HCT116 (cell line): ENCODE data around the gene IRS1. TPM values are rescaled to one million over a fixed set of nuclear protein-coding genes. Genes with fewer than 3 reads are reported as not detected.

Source experiments
- ATAC-seq: fragments of 200-7000 bp; cut with Tn5 transposase; 2 replicates; pipeline ENCODE4 v1.9.1; 2020; ENCODE audit warnings: mild to moderate bottlenecking, moderate library complexity
- BruUV-seq: library from RNA; stranded (reverse); fragments of 400-500 nt; replicated peaks from 2 replicates; lab custom pipeline; 2021; lab: Mats Ljungman, UMichigan
- CTCF ChIA-PET: fragments of 300-600 bp; sonication (Branson Sonifier 250); formaldehyde crosslinking; loops from one replicate; lab custom pipeline; 2021; ENCODE audit warnings: antibody characterized with exemption; lab: Charles Lee
- POLR2A ChIA-PET: fragments of 300-600, 350-600 bp; sonication (Branson Sonifier 250); formaldehyde crosslinking; loops from one replicate; lab custom pipeline; 2021; ENCODE audit warnings: antibody characterized with exemption; lab: Charles Lee
- RAD21 ChIA-PET, 2 experiments: fragments of 300-600 bp; sonication (Branson Sonifier 250); formaldehyde crosslinking; loops; one replicate each; lab custom pipeline; 2023; ENCODE audit warnings: low total read pairs in 2 of 2; ENCODE audit not compliant: uncharacterized antibody in 2 of 2, unreplicated experiment in 2 of 2, low non-redundant PET in 1 of 2; lab: Charles Lee
- DNase-seq: peaks from one replicate; pipeline ENCODE4 v3.0.0-alpha.2; 2010; ENCODE audit warnings: low read depth, low spot score
- H2AFZ ChIP-seq: fragments of 200-600 bp; shearing (Covaris generic), sonication (generic); 2 replicates; pipeline ENCODE4 v1.6.1; 2017; ENCODE audit warnings: low read depth, mixed run types, mixed read lengths, antibody characterized with exemption, low read length; ENCODE audit not compliant: poor library complexity, severe bottlenecking
- H3K27ac ChIP-seq: 2 replicates; pipeline ENCODE4 v1.5.1; 2012; ENCODE audit warnings: low read depth, low read length
- H3K27me3 ChIP-seq: fragments of 200-600 bp; sonication (generic); 2 replicates; pipeline ENCODE4 v1.6.1; 2016; ENCODE audit warnings: mixed run types, low read length, mixed read lengths; ENCODE audit not compliant: insufficient read depth
- H3K36me3 ChIP-seq, 2 experiments: fragments of 200-500 bp in 1 of 2; fragments of 200-600 bp in 1 of 2; sonication (Bioruptor generic) in 1 of 2; sonication (generic) in 1 of 2; 2 replicates each; pipeline versions ENCODE4 v1.5.1 to v1.6.1; 2014 to 2016; ENCODE audit warnings: low read length in 2 of 2, inconsistent platforms in 1 of 2, mixed read lengths in 1 of 2, mixed run types in 1 of 2; ENCODE audit not compliant: insufficient read depth in 2 of 2, control insufficient read depth in 1 of 2
- H3K4me1 ChIP-seq, 2 experiments: fragments of 200-600 bp in 1 of 2; sonication (generic) in 1 of 2; 2 replicates each; pipeline versions ENCODE4 v1.5.1 to v1.6.1; 2012 to 2017; ENCODE audit warnings: low read length in 2 of 2, inconsistent platforms in 1 of 2, mild to moderate bottlenecking in 1 of 2, mixed read lengths in 1 of 2, mixed run types in 1 of 2, moderate library complexity in 1 of 2; ENCODE audit not compliant: insufficient read depth in 2 of 2, control insufficient read depth in 1 of 2
- H3K4me2 ChIP-seq: fragments of 200-600 bp; sonication (generic); 2 replicates; pipeline ENCODE4 v1.6.1; 2017; ENCODE audit warnings: mixed run types, low read length, mixed read lengths
- H3K4me3 ChIP-seq, 2 experiments: fragments of 200-600 bp in 1 of 2; sonication (generic) in 1 of 2; replicated peaks in 1 of 2; 2 replicates each; pipeline ENCODE4 v1.5.1; 2011 to 2016; ENCODE audit warnings: low read length in 2 of 2, control low read depth in 1 of 2, low read depth in 1 of 2, mild to moderate bottlenecking in 1 of 2, mixed read lengths in 1 of 2, mixed run types in 1 of 2
- H3K79me2 ChIP-seq: fragments of 200-600 bp; sonication (generic); 2 replicates; pipeline ENCODE4 v1.6.1; 2017; ENCODE audit warnings: mild to moderate bottlenecking, mixed run types, low read length, moderate library complexity, mixed read lengths; ENCODE audit not compliant: insufficient read depth
- H3K9ac ChIP-seq: fragments of 200-600 bp; sonication (generic); 2 replicates; pipeline ENCODE4 v1.6.1; 2016; ENCODE audit warnings: low read length, mixed read lengths
- H3K9me2 ChIP-seq: fragments of 200-600 bp; sonication (generic), shearing (Covaris generic); 2 replicates; pipeline ENCODE4 v1.6.1; 2017; ENCODE audit warnings: mixed run types, mild to moderate bottlenecking, moderate library complexity; ENCODE audit not compliant: insufficient read depth
- H3K9me3 ChIP-seq, 2 experiments: fragments of 200-500 bp in 1 of 2; fragments of 200-600 bp in 1 of 2; sonication (Bioruptor generic) in 1 of 2; sonication (generic) in 1 of 2; 2 replicates each; pipeline ENCODE4 v1.6.1; 2014 to 2017; ENCODE audit warnings: low read length in 2 of 2, mixed read lengths in 2 of 2, inconsistent platforms in 1 of 2, low read depth in 1 of 2, mild to moderate bottlenecking in 1 of 2, mixed run types in 1 of 2, moderate library complexity in 1 of 2; ENCODE audit not compliant: control insufficient read depth in 1 of 2, insufficient read depth in 1 of 2
- H4K20me1 ChIP-seq: fragments of 200-600 bp; sonication (generic), shearing (Covaris generic); 2 replicates; pipeline ENCODE4 v1.6.1; 2017; ENCODE audit warnings: mixed run types, mild to moderate bottlenecking, moderate library complexity; ENCODE audit not compliant: insufficient read depth
- CTCF ChIP-seq, 3 experiments: fragments of 200-600 bp in 1 of 3; sonication (generic) in 1 of 3; IDR thresholded peaks in 2 of 3; conservative IDR thresholded peaks in 1 of 3; 2 replicates each; pipeline ENCODE4 v1.5.1; 2012 to 2017; ENCODE audit warnings: low read depth in 2 of 3, low read length in 2 of 3, antibody characterized with exemption in 1 of 3, borderline replicate concordance in 1 of 3, control low read depth in 1 of 3, mild to moderate bottlenecking in 1 of 3, mixed read lengths in 1 of 3, mixed run types in 1 of 3, moderate library complexity in 1 of 3; ENCODE audit not compliant: insufficient read depth in 1 of 3
- EGR1 ChIP-seq: IDR thresholded peaks from 2 replicates; pipeline ENCODE4 v1.6.1; 2012; ENCODE audit warnings: low read depth
- EZH2 ChIP-seq: fragments of 200-600 bp; sonication (generic); IDR thresholded peaks from 2 replicates; pipeline ENCODE4 v1.6.1; 2017; ENCODE audit warnings: antibody characterized with exemption, mixed run types
- FOSL1 ChIP-seq: IDR thresholded peaks from 2 replicates; pipeline ENCODE4 v1.6.1; 2012; ENCODE audit warnings: low read depth
- REST ChIP-seq: IDR thresholded peaks from 2 replicates; pipeline ENCODE4 v1.6.1; 2012; ENCODE audit warnings: low read depth
- TCF7L2 ChIP-seq: IDR thresholded peaks from 2 replicates; pipeline ENCODE4 v1.7.0; 2011; ENCODE audit warnings: borderline replicate concordance, inconsistent platforms; ENCODE audit not compliant: insufficient read depth, insufficient read length; ENCODE audit errors: extremely low read depth
- YY1 ChIP-seq: IDR thresholded peaks from 2 replicates; pipeline ENCODE4 v1.6.1; 2011; ENCODE audit warnings: low read length, low read depth, moderate library complexity, mild to moderate bottlenecking; ENCODE audit not compliant: insufficient replicate concordance; ENCODE audit errors: extremely low read depth
- ZBTB33 ChIP-seq: IDR thresholded peaks from 2 replicates; pipeline ENCODE4 v1.6.1; 2011; ENCODE audit warnings: mild to moderate bottlenecking, low read length, moderate library complexity; ENCODE audit not compliant: insufficient replicate concordance; ENCODE audit errors: extremely low read depth
- ZFX ChIP-seq: fragments of 450-650 bp; IDR thresholded peaks from 2 replicates; pipeline ENCODE4 v1.6.1; 2017
- ZNF274 ChIP-seq: fragments of 200-500 bp; sonication (Bioruptor generic); IDR thresholded peaks from 2 replicates; pipeline ENCODE4 v1.6.1; 2014; ENCODE audit warnings: mild to moderate bottlenecking, low read depth, low read length, inconsistent platforms
- intact Hi-C: fragments of 100-400 bp; cut with micrococcal nuclease; formaldehyde crosslinking; loops from 2 replicates; pipeline ENCODE4 v1.10.0; 2022
- total RNA-seq: library from RNA; stranded (reverse); gene quantifications from one replicate; pipeline ENCODE4 v1.2.1, GENCODE V29; 2021; ENCODE audit not compliant: unreplicated experiment

The IRS1 gene
- total RNA-seq, 1 experiment from 2014 or later = 88.8 TPM

- Histone ChIP-seq H3K27me3 (no peaks in the 10 kb centered on the region), H2AFZ (no peak overlapping the region), H3K36me3 (peaks cover 0 to 27% of the 10 kb centered on the region in 2 experiments; a peak in 2 of 4 replicates), H3K9me3 (no peaks in the 10 kb centered on the region; a peak in 1 of 4 replicates), H3K4me3 (no peak overlapping the region), H3K4me2 (no peak overlapping the region), H3K79me2 (peaks cover 93% of the 10 kb centered on the region), H3K4me1 (peaks cover 26 to 36% of the 10 kb centered on the region in 2 experiments; a peak in 2 of 4 replicates), H3K27ac (no peak overlapping the region), H4K20me1 (no peaks in the 10 kb centered on the region), H3K9ac (no peak overlapping the region), H3K9me2 (no peaks in the 10 kb centered on the region)
- ChIA-PET CTCF (no interaction called here), POLR2A (no interaction called here), RAD21 (no interaction called here)
- ATAC-seq (no peak), DNase-seq (no peak)
- intact Hi-C loops = no loop called here
- no TSS peak for BruUV-seq
- no peak for TF ChIP-seq EGR1
- TF ChIP-seq REST = no peak
- TF ChIP-seq TCF7L2 = no peak
- TF ChIP-seq ZFX = no peak
- TF ChIP-seq YY1 = no peak
- TF ChIP-seq ZBTB33 = no peak
- no peak for TF ChIP-seq EZH2
- TF ChIP-seq FOSL1 = no peak
- TF ChIP-seq CTCF (IDR thresholded peaks at IDR 0.05 in 2 of 3, conservative IDR thresholded peaks at IDR 0.05 in 1 of 3; ENCODE audit: borderline replicate concordance in 1 of 3, insufficient read depth in 1 of 3, low read depth in 2 of 3, low read length in 2 of 3) = no peak
- no peak for TF ChIP-seq ZNF274
Observed at GRCh38 chr2:226747288-226747687, 52.3 kb downstream of the IRS1 start.
